GM23248 (cell line): ENCODE data around the gene FGF6. TPM values are rescaled to one million over a fixed set of nuclear protein-coding genes. Genes with fewer than 3 reads are reported as not detected.

Experiments
- DNase-seq: peaks from one replicate; pipeline ENCODE4 v3.0.0-alpha.2; 2015
- H2AFZ ChIP-seq: fragments of 200-600 bp; sonication (generic); 2 replicates; pipeline ENCODE4 v1.6.1; 2016; ENCODE audit warnings: antibody characterized with exemption
- H3F3A ChIP-seq: fragments of 200-600 bp; sonication (generic); 2 replicates; pipeline ENCODE4 v1.6.1; 2016; ENCODE audit warnings: mild to moderate bottlenecking, antibody characterized with exemption, mixed run types; ENCODE audit not compliant: insufficient read depth
- H3K27ac ChIP-seq: fragments of 200-600 bp; sonication (generic); 2 replicates; pipeline ENCODE4 v1.5.1; 2016; ENCODE audit warnings: mild to moderate bottlenecking
- H3K27me3 ChIP-seq: fragments of 200-600 bp; sonication (generic); replicated peaks from 2 replicates; pipeline ENCODE4 v1.6.1; 2016; ENCODE audit warnings: mild to moderate bottlenecking; ENCODE audit not compliant: insufficient read depth
- H3K36me3 ChIP-seq: fragments of 200-600 bp; sonication (generic); 2 replicates; pipeline ENCODE4 v1.6.1; 2016; ENCODE audit warnings: low read depth, mild to moderate bottlenecking
- H3K4me1 ChIP-seq: fragments of 200-600 bp; sonication (generic); 2 replicates; pipeline ENCODE4 v1.6.1; 2016; ENCODE audit warnings: mild to moderate bottlenecking; ENCODE audit not compliant: insufficient read depth
- H3K4me2 ChIP-seq: fragments of 200-600 bp; sonication (generic); one replicate; pipeline ENCODE4 v1.6.1; 2016; ENCODE audit warnings: mild to moderate bottlenecking; ENCODE audit not compliant: unreplicated experiment
- H3K4me3 ChIP-seq: fragments of 200-600 bp; sonication (generic); 2 replicates; pipeline ENCODE4 v1.5.1; 2016; ENCODE audit warnings: mild to moderate bottlenecking
- H3K79me2 ChIP-seq: fragments of 200-600 bp; sonication (generic); 2 replicates; pipeline ENCODE4 v1.6.1; 2016; ENCODE audit warnings: mild to moderate bottlenecking; ENCODE audit not compliant: insufficient read depth
- H3K9ac ChIP-seq: fragments of 200-600 bp; sonication (generic); 2 replicates; pipeline ENCODE4 v1.6.1; 2016; ENCODE audit warnings: mild to moderate bottlenecking
- H3K9me2 ChIP-seq: fragments of 200-600 bp; sonication (generic); 2 replicates; pipeline ENCODE4 v1.6.1; 2016; ENCODE audit warnings: mixed run types, mild to moderate bottlenecking, moderate library complexity; ENCODE audit not compliant: insufficient read depth
- H3K9me3 ChIP-seq: fragments of 200-600 bp; sonication (generic); one replicate; pipeline ENCODE4 v1.6.1; 2017; ENCODE audit warnings: low read depth
- H4K20me1 ChIP-seq: fragments of 200-600 bp; sonication (generic); 2 replicates; pipeline ENCODE4 v1.6.0; 2016; ENCODE audit not compliant: insufficient read depth
- EZH2 ChIP-seq: fragments of 200-600 bp; sonication (generic); IDR thresholded peaks from 2 replicates; pipeline ENCODE4 v1.6.1; 2018; ENCODE audit warnings: antibody characterized with exemption, mild to moderate bottlenecking; ENCODE audit not compliant: insufficient read depth, poor library complexity, severe bottlenecking
- EZH2phosphoT487 ChIP-seq: fragments of 200-600 bp; sonication (generic); IDR thresholded peaks from 2 replicates; pipeline ENCODE4 v1.6.1; 2018; ENCODE audit warnings: antibody characterized with exemption, moderate library complexity, mild to moderate bottlenecking, low read depth; ENCODE audit not compliant: insufficient read depth
- WGBS, 2 experiments: methylation state at CpG; one replicate each; pipeline ENCODE4 v1.1.6; 2015 to 2017; ENCODE audit warnings: low lambda C conversion rate in 2 of 2, low coverage in 1 of 2; ENCODE audit errors: missing lambda C conversion rate in 2 of 2; 5-methylcytosine and 5-hydroxymethylcytosine counted together
- in situ Hi-C: fragments of 300-500 bp; cut with MboI; formaldehyde crosslinking; loops from 2 replicates; pipeline ENCODE4 v1.15.0; 2020
- polyA plus RNA-seq: library from polyadenylated mRNA; unstranded; fragments of >200 nt; fragmentation: Nextera tagmentation; extraction: Ambion mirVana; gene quantifications from 2 replicates; pipeline ENCODE4 v1.2.1, GENCODE V29; 2016
- total RNA-seq: library from RNA; depleted of rRNA; stranded (reverse); fragments of >200 nt; shearing (Covaris generic); gene quantifications from 2 replicates; pipeline ENCODE4 v1.2.3, GENCODE V29; 2014

Gene FGF6
- total and polyA plus RNA-seq, 2 experiments from 2014 or later, result not detected

DNA sequence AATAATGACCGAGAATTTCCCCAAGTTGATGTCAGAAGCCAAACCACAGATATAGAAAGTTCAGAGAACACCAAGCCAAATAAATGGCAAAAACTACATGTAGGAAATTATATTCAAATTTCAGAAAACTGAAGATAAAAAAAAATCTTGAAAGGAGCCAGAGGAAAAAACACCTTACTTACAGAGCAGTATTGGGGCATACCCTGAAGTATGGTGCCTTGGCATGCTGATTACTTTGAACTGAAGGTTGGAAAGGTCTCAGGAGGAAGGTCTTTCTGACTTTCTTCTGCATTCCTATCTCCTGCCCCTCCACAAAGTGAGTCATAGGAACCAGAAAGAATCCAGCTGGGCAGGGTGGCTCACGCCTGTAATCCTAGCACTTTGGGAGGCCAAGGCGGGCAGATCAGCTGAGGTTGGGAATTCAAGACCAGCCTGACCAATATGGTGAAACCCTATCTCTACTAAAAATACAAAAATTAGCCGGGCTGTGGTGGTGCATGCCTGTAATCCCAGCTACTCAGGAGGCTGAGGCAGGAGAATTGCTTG is 8.8 kb upstream of the FGF6 start:
- Histone ChIP-seq H3K9me3 (no peaks in the 10 kb centered on the region), H3K4me2 (no peak overlapping the region), H3F3A (no peaks in the 10 kb centered on the region), H3K27ac (no peak overlapping the region), H4K20me1 (no peaks in the 10 kb centered on the region), H3K4me1 (no peaks in the 10 kb centered on the region), H3K4me3 (no peak overlapping the region), H3K36me3 (no peaks in the 10 kb centered on the region), H3K9ac (no peak overlapping the region), H3K9me2 (no peaks in the 10 kb centered on the region), H3K27me3 (peaks cover 33% of the 10 kb centered on the region), H2AFZ (no peak overlapping the region), H3K79me2 (no peaks in the 10 kb centered on the region)
- TF ChIP-seq EZH2 (no peak), EZH2phosphoT487 (no peak)
- WGBS, 2 experiments, result 25 to 29% methylated on average over 4 of the region's 4 CpGs
- in situ Hi-C loops, result no loop called here
- DNase-seq, result no peak

- Histone ChIP-seq H3K9ac (no peak overlapping the region), H3K27me3 (peaks cover 41% of the 10 kb centered on the region), H3F3A (no peaks in the 10 kb centered on the region), H2AFZ (no peak overlapping the region), H4K20me1 (no peaks in the 10 kb centered on the region), H3K4me3 (no peak overlapping the region), H3K9me2 (no peaks in the 10 kb centered on the region), H3K4me1 (no peaks in the 10 kb centered on the region), H3K79me2 (no peaks in the 10 kb centered on the region), H3K36me3 (no peaks in the 10 kb centered on the region), H3K4me2 (no peak overlapping the region), H3K27ac (no peak overlapping the region), H3K9me3 (no peaks in the 10 kb centered on the region)
- WGBS, 2 experiments, result 40 to 47% methylated on average over 7 of the region's 7 CpGs
- no peak for TF ChIP-seq EZH2
- no peak for TF ChIP-seq EZH2phosphoT487
- DNase-seq, result no peak
- in situ Hi-C loops, result no loop called here
Measured at GRCh38 chr12:4451694-4452093, 6.1 kb upstream of the FGF6 start.

DNA sequence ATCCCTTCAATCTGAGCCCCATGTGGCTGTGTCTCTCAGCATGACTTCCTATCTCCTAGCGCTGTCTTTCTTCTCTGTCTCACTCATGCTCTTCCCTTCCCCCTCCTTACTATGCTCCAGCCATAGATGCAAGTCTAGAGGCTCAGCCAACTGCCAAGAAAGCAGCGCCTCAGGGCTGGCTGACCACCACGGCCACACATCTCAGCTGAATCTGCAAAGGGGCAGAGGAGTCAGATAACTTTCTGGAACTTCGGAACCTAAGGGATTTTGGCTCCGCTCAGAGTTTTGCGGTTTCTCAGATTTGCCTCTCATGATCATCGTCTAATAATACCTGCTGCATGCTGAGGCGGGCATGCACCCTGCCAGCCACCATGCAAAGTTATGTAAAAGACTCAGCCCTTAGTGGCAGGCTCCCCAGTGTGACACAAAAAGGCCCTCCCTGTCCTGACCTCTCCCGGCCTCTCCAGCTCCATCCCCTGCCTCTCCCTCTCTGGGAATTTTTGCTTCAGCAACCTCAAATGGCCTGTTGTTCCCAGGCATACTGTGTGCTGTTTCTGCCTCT is 5.0 kb upstream of the FGF6 start:
- H3K36me3 ChIP-seq, result no peaks in the 10 kb centered on the region
- H3K4me1 ChIP-seq, result no peaks in the 10 kb centered on the region
- no peak overlapping the region for H3K4me3 ChIP-seq
- WGBS, 2 experiments, result 24 to 25% methylated on average over 9 of the region's 9 CpGs
- no peaks in the 10 kb centered on the region for H4K20me1 ChIP-seq
- DNase-seq, result no peak
- H3K9me2 ChIP-seq, result no peaks in the 10 kb centered on the region
- no peak overlapping the region for H3K27ac ChIP-seq
- no peaks in the 10 kb centered on the region for H3K9me3 ChIP-seq
- H2AFZ ChIP-seq, result no peak overlapping the region
- H3K79me2 ChIP-seq, result no peaks in the 10 kb centered on the region
- in situ Hi-C loops, result no loop called here
- peaks cover 41% of the 10 kb centered on the region for H3K27me3 ChIP-seq
- TF ChIP-seq EZH2phosphoT487, result no peak
- TF ChIP-seq EZH2, result no peak
- H3F3A ChIP-seq, result no peaks in the 10 kb centered on the region
- no peak overlapping the region for H3K9ac ChIP-seq
- H3K4me2 ChIP-seq, result no peak overlapping the region

GRCh38 chr12:4449851-4450221 is 4.2 kb upstream of the FGF6 start:
- H3K4me3 ChIP-seq, result no peak overlapping the region
- no peak overlapping the region for H3K27ac ChIP-seq
- H3K9me2 ChIP-seq, result no peaks in the 10 kb centered on the region
- no peaks in the 10 kb centered on the region for H3F3A ChIP-seq
- H3K9ac ChIP-seq, result no peak overlapping the region
- H3K36me3 ChIP-seq, result no peaks in the 10 kb centered on the region
- no peaks in the 10 kb centered on the region for H4K20me1 ChIP-seq
- peaks cover 38% of the 10 kb centered on the region for H3K27me3 ChIP-seq
- WGBS, 2 experiments, result 18 to 19% methylated on average over 4 of the region's 4 CpGs
- no peak for DNase-seq
- no peak overlapping the region for H3K4me2 ChIP-seq
- H3K79me2 ChIP-seq, result no peaks in the 10 kb centered on the region
- H3K4me1 ChIP-seq, result no peaks in the 10 kb centered on the region
- H3K9me3 ChIP-seq, result no peaks in the 10 kb centered on the region
- TF ChIP-seq EZH2phosphoT487, result no peak
- no peak for TF ChIP-seq EZH2
- no peak overlapping the region for H2AFZ ChIP-seq
- in situ Hi-C loops, result no loop called here
